ENCODE results near the gene SCAF1. TPM values are rescaled to one million over a fixed set of nuclear protein-coding genes. Genes with fewer than 3 reads are reported as not detected.

The SCAF1 gene
- 10 to 100 TPM; 14.3 to 22.3 TPM for total RNA-seq

DNA sequence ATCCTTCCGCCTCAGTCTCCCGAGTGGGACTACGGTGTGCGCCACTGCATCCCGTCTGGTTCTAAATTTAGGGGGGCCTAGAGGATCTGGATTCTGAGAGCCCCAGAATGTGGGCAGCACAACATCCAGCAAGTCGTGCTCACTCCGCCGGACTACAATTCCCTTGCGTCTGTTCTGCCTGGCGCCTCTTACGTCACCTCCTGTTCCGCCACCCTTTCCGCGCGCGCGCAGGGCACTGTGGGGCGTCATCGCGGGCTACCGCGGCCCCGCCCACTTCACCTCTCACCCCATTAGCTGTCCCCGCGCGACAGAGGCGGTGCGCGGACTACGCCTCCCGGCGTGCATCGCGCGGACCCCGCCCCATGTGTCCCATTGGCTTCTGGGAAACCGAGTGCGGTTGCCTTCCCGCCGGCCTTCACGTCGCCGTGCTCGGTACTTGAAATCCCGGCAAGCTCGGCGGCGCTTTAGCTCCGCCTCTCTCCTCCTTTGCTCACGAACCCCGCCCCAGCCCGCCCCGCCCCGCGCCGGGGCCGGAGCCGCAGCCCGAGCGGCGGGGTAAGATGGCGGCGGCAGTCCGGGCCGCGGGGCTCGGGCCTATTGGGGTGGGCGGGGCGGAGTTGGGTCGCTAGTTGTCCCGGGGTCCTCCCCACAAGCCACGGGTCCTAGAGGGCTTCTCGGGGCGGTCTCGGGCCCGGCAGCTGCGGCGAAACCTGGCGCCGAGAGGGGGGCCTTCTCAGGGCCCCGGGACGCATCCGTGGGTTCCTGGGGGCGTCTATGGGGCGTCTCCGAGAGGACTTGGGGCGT is at the start of gene SCAF1:
TSS of gene SCAF1 (plus strand) at position 522 of the 804 bp plus-strand sequence. CDS start 2,818 bp downstream, outside the sequence.
- Histone ChIP-seq H3K9me3 (no peaks in the 10 kb centered on the region), H3K27me3 (no peaks in the 10 kb centered on the region), H3K4me1 (peaks cover 0 to 67% of the 10 kb centered on the region in 2 donors), H3K27ac (peak within 1 kb of the TSS; percentile 99 to 100), H3K4me3 (peak within 1 kb of the TSS; percentile 96 to 97), H3K36me3 (peaks cover 9% of the 10 kb centered on the region)
- DNase-seq (ENCODE audit: low spot score): peak; percentile 100
- no peak for TF ChIP-seq CTCF (IDR thresholded peaks at IDR 0.05)

DNA sequence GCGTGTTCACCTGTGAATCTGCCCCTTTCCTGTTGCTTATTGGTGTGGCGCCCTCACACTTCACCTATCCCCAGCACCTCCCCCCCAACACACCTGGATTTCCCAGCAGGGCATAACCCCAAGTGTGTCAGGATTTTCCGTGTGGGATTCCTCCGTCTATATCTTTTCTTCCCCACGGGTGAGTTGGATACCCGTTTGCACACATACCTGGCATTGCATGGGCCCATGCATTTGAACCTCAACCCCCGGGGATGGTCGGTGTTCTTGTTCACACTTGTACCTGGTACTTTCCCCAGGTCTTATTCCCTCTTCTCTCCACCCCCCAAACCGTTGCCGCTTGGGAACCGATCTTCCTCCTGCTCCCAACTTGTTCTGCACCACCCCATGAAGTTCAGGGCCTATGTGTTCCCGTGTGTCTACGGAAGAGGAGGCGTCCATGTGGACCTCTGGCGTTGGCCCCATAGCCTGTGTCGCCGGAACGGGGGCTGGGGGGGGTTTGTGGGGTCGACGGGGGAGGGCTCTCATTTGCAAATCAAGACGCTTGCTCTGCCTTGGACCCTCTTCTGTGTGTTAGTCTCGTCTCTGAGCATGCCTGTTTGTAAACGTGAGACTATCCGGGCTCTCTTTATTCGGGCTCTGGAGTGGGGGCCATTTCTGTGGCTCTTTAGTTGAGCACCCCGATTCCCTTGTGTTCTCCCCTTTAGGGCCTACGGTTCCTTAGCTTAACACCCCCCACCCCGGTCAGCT is 49.4 kb upstream of the SCAF1 start:
- DNase-seq (ENCODE audit: low spot score): no peak
- TF ChIP-seq CTCF (IDR thresholded peaks at IDR 0.05): no peak
- Histone ChIP-seq H3K9me3 (no peaks in the 10 kb centered on the region), H3K27me3 (no peaks in the 10 kb centered on the region), H3K36me3 (peaks cover 40% of the 10 kb centered on the region), H3K27ac (peak overlapping the region; percentile 92 to 95), H3K4me3 (peak overlapping the region; percentile 81 to 95), H3K4me1 (peaks cover 0 to 33% of the 10 kb centered on the region in 2 donors)

DNA sequence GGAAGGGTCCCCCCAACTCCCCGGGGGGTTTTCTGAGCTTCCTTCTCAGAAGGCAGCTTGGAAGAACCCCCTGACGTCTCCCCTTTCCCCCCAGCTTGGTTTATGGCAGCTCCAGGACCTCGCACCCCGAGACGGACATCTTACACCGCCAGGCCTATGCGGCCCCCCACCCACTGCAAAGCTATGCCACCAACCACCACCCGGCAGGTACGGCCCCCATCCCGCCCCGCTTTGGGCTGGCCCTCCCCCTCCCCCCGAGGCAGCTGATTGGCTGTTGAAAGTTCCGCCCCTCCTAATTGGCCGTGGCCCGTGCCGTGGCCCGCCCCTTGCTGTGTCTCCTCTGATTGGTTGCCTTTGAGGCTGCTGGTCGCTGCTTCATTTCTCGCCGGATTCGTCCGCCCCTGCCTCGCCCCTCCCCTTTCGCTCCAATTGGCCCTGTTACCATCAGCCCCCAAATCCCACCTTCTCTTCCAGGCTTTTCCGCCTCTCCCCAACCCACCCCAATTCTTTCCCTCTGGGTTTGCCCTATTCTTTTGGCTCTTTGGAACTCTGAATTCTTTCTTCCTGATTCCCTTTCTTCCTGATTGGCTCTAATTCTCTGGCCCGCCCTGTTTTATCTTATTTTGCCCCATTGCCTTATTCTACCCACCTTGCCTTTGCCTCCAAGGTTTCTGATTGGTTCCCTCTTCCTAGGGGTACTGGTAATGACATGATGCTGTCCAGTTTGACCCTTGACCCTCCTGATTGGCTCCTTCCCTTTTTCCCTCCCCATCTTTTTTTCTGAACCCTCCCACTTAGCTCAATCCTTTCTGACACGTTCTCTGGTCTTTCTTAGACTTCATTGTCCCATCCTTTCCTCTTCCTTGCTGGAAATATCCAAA is 48.5 kb upstream of the SCAF1 start:
- no peak for TF ChIP-seq CTCF (IDR thresholded peaks at IDR 0.05)
- H3K27me3 ChIP-seq: no peaks in the 10 kb centered on the region
- H3K4me1 ChIP-seq: peaks cover 0 to 33% of the 10 kb centered on the region in 2 donors
- H3K27ac ChIP-seq: peak overlapping the region; percentile 58 to 95
- peaks cover 47% of the 10 kb centered on the region for H3K36me3 ChIP-seq
- peak overlapping the region; percentile 25 to 95 for H3K4me3 ChIP-seq
- peak; percentile 96 for DNase-seq (ENCODE audit: low spot score)
- no peaks in the 10 kb centered on the region for H3K9me3 ChIP-seq

DNA sequence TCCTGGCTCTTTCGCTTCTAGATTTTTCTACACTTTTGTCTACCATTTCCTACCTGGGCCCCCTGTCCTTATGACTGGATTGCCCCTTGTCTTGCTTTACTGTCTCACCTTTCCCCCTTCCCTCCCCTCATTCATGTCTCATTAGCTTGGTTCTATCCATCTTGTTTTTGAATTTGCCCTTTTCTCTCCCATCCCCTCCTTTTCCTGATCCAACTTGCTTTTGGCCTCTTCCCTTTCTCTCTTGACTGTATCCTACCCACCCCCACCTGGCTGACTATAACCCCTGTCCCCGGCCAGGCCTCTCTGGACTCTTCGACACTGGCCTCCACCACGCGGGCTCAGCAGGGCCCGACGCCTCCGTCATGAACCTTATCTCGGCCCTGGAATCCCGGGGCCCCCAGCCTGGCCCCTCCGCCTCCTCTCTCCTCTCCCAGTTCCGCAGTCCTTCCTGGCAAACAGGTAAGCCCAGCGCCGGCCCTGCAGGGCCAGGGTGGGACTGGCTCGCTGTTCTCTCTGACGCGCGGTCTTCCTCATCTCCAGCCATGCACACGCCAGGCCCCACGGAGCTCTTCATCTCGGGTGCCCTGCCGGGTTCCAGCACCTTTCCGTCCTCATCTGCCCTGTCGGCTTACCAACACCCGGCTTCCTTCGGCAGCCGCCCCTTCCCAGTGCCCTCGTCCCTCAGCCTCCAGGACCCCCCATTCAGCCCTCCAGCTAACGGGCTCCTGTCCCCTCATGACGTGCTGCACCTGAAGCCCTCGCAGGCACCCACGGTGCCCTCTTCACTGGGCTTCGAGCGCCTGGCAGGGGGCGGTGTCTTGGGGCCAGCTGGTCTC is 47.6 kb upstream of the SCAF1 start:
- Histone ChIP-seq H3K4me1 (peaks cover 0 to 33% of the 10 kb centered on the region in 2 donors), H3K36me3 (peaks cover 56% of the 10 kb centered on the region), H3K4me3 (no peak overlapping the region)

More for the DNA sequence above, 47.6 kb upstream of the SCAF1 start:
- no peak for DNase-seq (ENCODE audit: low spot score)
- Histone ChIP-seq H3K27ac (peak overlapping the region; percentile 58 to 95), H3K27me3 (no peaks in the 10 kb centered on the region), H3K9me3 (no peaks in the 10 kb centered on the region)
- no peak for TF ChIP-seq CTCF (IDR thresholded peaks at IDR 0.05)

Measured in right atrium auricular region (tissue), 2 donors.